ENCODE measurements around the gene RHOB.
"Not testable (repeated sequence)": the region's sequence is repeated elsewhere in the genome, so short reads cannot be mapped to it uniquely, and the experiment has no call there.

The RHOB gene

DNA sequence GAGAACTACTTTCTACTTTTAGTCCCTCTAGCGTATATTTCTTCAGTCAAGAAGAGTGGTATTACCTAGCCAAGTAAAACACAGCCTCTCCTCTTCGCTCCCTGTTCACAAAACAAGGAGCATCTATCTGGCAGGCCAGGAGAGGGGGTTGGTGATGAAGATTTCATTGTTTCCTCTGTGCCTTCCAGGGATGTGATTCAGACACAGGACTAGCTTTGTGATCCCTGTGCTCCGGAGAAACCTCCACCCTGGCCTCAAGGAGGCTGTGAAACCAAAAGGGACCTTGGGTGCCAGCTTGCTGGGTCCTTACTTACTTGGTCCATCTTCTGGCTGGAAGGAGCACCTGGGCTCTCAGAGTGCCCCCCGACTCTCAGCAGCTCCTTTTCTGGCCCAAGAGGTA lies 5.7 kb downstream of the RHOB start:
- DNase-seq (ENCODE audit: low read depth in 3 of 3), result no peak

DNA sequence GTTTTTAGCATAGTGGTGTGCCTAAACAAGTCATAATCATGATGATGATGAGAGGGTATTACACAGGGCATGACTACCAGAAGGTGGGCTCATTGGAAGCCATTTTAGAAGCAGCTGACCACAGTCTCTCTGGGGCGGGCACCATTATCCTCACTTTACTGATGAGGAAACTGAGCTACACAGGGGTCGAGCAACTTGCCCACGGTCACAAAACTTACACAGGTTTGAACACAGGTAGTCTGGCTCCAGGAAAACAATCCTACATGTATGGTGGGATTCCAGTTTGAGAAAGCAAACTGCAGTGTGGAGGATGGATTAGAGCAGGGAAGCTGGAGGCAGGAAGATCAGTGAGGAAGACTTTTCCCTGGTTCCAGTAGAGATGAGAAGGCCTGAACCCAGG lies 6.2 kb downstream of the RHOB start:
- no peak for DNase-seq (ENCODE audit: low read depth in 3 of 3)

DNA sequence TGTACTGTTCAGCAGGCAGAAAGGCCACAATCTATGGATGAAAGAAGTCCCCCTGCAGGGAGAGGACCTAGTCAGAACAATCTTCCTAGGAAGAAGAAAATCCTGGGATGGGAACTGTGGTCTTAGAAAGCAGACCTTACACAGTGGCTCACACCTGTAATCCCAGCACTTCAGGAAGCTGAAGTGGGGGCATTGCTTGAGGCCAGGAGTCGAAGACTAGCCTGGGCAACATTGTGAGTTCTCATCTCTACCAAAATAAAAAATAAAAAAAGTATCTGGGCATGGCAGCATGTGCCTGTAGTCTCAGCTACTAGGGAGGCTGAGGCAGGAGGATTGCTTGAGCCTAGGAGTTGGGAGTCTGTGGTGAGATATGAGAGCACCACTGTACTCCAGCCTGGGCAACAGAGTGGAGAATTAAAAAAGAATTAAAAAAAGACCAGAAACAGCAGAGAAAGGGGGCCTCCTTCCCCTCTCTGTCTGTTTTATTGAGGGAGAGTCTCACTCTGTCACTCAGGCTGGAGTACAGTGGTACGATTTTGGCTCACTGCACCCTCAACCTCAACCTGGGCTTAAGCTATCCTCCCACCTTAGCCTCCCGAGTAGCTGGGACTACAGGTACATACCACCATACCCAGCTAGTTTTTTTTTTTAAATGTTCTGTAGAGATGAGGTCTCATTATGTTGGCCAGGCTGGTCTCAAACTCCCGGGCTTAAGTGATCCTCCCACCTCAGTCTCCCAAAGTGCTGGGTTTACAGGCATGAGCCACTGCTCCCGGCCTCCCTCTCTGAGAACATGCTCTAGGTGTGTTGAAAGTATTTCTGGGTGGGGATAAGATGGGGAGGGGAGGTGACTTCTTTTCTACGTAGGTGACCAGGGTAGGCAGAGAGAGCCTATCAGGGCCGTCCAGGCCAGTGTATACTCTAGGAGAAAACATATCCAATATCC lies 7.4 kb downstream of the RHOB start:
- DNase-seq (ENCODE audit: low read depth in 3 of 3), result no peak

GRCh38 chr2:20455076-20455587 lies 8.3 kb downstream of the RHOB start:
- no peak for DNase-seq (ENCODE audit: low read depth in 3 of 3)

- DNase-seq (ENCODE audit: low read depth in 3 of 3), result no peak
These were observed 9.3 kb downstream of the RHOB start for GRCh38 chr2:20456116-20456571.

- DNase-seq (ENCODE audit: low read depth in 3 of 3), result no peak
These were observed 10.0 kb downstream of the RHOB start for GRCh38 chr2:20456636-20457426.

DNA sequence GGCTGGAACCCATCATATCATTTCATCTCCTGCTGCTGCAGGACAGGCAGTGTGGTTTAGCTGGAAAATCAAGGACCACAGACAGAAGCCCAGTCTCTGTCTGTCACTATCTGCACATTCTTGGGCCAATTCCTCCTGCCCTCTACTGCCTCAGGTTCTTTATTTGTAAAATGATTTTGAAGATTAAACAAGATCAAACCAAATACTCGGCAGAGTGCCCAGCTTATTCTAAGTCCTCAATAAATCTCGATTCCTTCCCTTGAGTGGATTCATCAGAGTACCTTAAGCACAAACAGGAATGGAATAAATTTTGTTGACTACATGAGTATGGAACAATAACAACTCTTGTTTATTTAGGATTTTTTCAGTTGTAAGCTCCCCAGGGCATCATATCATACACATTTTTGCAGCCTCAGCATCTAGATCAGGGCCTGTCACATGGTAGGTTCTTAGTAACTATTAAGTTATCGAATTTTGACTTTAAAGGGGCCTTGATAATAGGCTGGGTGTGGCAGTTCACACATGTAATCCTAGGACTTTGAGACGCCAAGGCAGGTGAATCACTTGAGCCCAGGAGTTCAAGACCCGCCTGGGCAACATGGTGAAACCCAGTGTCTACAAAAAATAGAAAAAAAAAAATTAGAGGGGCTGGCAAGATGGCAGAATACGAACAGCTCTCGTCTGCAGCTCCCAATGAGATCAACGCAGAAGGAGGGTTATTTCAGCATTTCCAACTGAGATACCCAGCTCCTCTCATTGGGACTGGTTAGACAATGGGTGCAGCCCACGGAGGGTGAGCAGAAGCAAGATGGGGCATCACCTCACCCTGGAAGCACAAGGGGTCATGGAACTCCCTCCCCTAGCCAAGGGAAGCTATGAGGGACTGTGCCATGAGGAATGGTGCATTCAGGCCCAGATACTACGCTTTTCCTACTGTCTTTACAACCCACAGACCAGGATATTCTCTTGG lies 11.1 kb downstream of the RHOB start:
- no peak for DNase-seq (ENCODE audit: low read depth in 3 of 3)

- DNase-seq (ENCODE audit: low read depth in 3 of 3), result not testable (repeated sequence)
These were observed 12.0 kb downstream of the RHOB start for GRCh38 chr2:20458737-20459484.

- DNase-seq (ENCODE audit: low read depth in 3 of 3), result no peak
These were observed 19.0 kb downstream of the RHOB start for GRCh38 chr2:20465716-20466394.

- DNase-seq (ENCODE audit: low read depth in 3 of 3), result no peak
These were observed 21.1 kb downstream of the RHOB start for GRCh38 chr2:20467789-20468548.

- no peak for DNase-seq (ENCODE audit: low read depth in 3 of 3)
These were observed 22.0 kb downstream of the RHOB start for GRCh38 chr2:20468549-20469500.

GRCh38 chr2:20469595-20469994 lies 22.7 kb downstream of the RHOB start:
- no peak for DNase-seq (ENCODE audit: low read depth in 3 of 3)

GRCh38 chr2:20470211-20470610 lies 23.3 kb downstream of the RHOB start:
- no peak for DNase-seq (ENCODE audit: low read depth in 3 of 3)

- DNase-seq (ENCODE audit: low read depth in 3 of 3), result no peak
These were observed 24.3 kb downstream of the RHOB start for GRCh38 chr2:20471148-20471547.

- DNase-seq (ENCODE audit: low read depth in 3 of 3), result no peak
These were observed 25.2 kb downstream of the RHOB start for GRCh38 chr2:20471902-20472559.

DNA sequence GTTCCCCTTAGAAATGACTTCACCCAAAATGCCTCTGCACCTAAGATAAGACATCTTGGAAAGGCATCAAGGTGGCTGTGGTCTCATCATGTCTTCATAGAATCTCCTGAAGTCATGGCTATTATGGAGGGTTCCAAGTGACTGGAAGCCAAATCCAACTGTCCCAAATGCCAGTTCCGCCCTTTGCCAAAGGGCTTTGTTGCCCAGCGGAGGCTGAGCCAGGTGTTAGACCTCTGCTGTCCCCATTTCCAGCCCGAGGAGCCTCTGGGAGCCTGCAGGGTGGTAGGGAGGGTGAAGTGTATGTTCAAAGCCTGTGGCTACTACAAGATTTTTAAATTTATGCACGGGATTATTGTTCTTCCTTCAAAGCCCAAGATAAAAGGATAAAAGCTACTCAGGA lies 25.7 kb downstream of the RHOB start:
- DNase-seq (ENCODE audit: low read depth in 3 of 3), result no peak

DNA sequence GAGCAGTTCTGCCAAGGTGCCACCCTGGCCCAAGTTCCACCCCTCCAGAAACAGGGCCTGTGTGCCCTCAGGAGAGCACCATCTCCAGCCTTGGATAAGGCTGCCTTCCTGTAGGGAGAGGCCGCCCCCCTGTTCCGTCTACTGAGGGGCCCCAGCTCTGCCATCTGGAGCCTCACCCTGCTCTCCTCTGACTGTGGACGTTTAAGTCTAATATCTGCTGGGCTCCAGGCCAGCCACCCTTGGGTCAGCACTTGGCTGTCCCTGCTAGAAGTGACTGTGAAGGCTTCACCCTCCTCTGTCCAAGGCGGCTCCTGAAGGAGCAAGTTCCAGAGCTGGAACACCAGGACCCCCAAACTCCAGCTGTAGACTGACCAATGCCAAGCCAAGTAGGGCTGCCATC lies 26.3 kb downstream of the RHOB start:
- no peak for DNase-seq (ENCODE audit: low read depth in 3 of 3)
